OCI-LY3 (cell line): ENCODE data around the gene ATP2B1.

Experiments
- H2AFZ ChIP-seq: fragments of 200-600, 300-600 bp; shearing (Covaris generic); 2 replicates; pipeline ENCODE4 v1.6.0; 2014; ENCODE audit warnings: antibody characterized with exemption, low read depth, low read length
- H3K27ac ChIP-seq: fragments of 200-600, 300-600 bp; sonication (generic); 2 replicates; pipeline ENCODE4 v1.5.1; 2014; ENCODE audit warnings: mild to moderate bottlenecking, low read length, moderate library complexity, mixed read lengths
- H3K27me3 ChIP-seq: fragments of 200-600, 300-600 bp; sonication (generic); 2 replicates; pipeline ENCODE4 v1.6.1; 2014; ENCODE audit warnings: low read depth, low read length, mixed read lengths
- H3K36me3 ChIP-seq: fragments of 200-600, 300-600 bp; sonication (generic); replicated peaks from 2 replicates; pipeline ENCODE3; 2014; ENCODE audit warnings: low read depth, low read length, mixed read lengths
- H3K4me1 ChIP-seq: fragments of 300-600, 200-600 bp; sonication (generic); 2 replicates; pipeline ENCODE4 v1.6.1; 2014; ENCODE audit warnings: low read length, mixed read lengths
- H3K4me2 ChIP-seq: fragments of 200-600, 300-600 bp; sonication (generic); 2 replicates; pipeline ENCODE4 v1.6.1; 2014; ENCODE audit warnings: low read length, mixed read lengths
- H3K4me3 ChIP-seq: fragments of 300-600, 200-600 bp; sonication (generic); 2 replicates; pipeline ENCODE4 v1.5.1; 2014; ENCODE audit warnings: antibody characterized with exemption, mild to moderate bottlenecking, low read length, moderate library complexity
- H3K79me2 ChIP-seq: fragments of 300-600, 200-600 bp; shearing (Covaris generic); 2 replicates; pipeline ENCODE4 v1.6.1; 2014; ENCODE audit warnings: mild to moderate bottlenecking, low read length, mixed read lengths
- H3K9ac ChIP-seq: fragments of 300-600, 200-600 bp; shearing (Covaris generic); 2 replicates; pipeline ENCODE4 v1.6.0; 2014; ENCODE audit warnings: mild to moderate bottlenecking, low read length, moderate library complexity
- H3K9me3 ChIP-seq: fragments of 200-600, 300-600 bp; shearing (Covaris generic); 2 replicates; pipeline ENCODE4 v1.6.1; 2014; ENCODE audit warnings: low read length, mixed read lengths; ENCODE audit not compliant: insufficient read depth
- H4K20me1 ChIP-seq: fragments of 200-600, 300-600 bp; sonication (generic); 2 replicates; pipeline ENCODE4 v1.6.1; 2016; ENCODE audit warnings: low read length, mixed read lengths; ENCODE audit not compliant: insufficient read depth
- CTCF ChIP-seq: fragments of 200-600, 300-600 bp; sonication (generic); IDR thresholded peaks from 2 replicates; pipeline ENCODE4 v1.5.1; 2014; ENCODE audit warnings: antibody characterized with exemption, low read length, low read depth
- EZH2phosphoT487 ChIP-seq: fragments of 200-600 bp; shearing (Covaris generic); IDR thresholded peaks from 2 replicates; pipeline ENCODE4 v1.6.1; 2018; ENCODE audit warnings: antibody characterized with exemption, mixed run types, low read depth

The ATP2B1 gene

DNA sequence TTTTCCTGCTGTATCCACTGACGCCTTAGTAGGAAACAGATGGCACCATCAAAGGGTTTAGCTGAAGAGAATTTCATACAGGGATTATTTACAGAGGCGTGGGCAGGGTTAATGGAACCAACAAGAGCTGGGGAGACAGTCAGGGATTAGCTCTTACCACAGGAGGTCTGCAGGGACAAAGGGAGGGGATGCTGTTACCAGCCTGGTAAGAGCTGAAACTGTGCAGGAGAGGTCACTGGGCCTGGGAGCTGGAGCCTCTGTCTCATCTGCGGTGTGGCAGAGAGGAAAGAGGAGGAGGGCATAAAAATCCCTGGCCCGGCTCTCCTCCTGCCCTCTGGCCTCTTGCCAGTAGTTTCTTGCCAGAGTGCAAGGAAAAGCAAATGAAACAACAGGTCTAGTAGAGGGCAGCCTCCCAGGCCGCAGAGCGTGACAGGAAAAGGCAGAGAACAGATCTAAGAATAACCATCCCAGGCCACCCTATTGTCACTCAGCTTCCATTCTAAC lies 163.9 kb downstream of the ATP2B1 start:
- Histone ChIP-seq H3K4me3 (no peak overlapping the region), H3K9me3 (no peaks in the 10 kb centered on the region), H3K4me1 (0 out of 2 replicates have a peak, but pooled peaks cover 3% of the 10 kb centered on the region), H3K27me3 (no peaks in the 10 kb centered on the region), H4K20me1 (no peaks in the 10 kb centered on the region), H3K79me2 (no peaks in the 10 kb centered on the region), H3K36me3 (no peaks in the 10 kb centered on the region), H3K9ac (no peak overlapping the region), H3K27ac (no peak overlapping the region), H3K4me2 (no peak overlapping the region), H2AFZ (no peak overlapping the region)
- no peak for TF ChIP-seq CTCF
- no peak for TF ChIP-seq EZH2phosphoT487

DNA sequence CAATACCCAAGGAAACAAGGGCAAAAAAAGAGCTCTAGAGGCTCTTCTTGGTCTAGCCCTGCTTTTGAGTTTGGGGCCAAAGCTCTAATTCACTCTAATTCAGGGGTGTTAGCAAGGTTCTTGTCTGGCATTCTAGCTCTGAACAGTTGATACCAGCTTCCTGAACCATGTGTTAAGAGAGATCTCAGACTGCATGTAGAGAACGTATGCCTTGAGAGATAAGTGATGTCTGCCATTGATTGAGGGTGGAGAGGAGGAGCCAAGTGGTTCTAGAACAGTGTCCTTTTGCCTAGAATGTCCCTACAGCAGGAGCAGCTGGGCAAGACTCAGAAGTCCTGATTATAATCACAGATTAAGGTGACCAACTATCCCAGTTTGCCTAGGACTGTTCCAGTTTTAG lies 164.6 kb downstream of the ATP2B1 start:
- H3K27me3 ChIP-seq, result no peaks in the 10 kb centered on the region
- no peak overlapping the region for H2AFZ ChIP-seq
- H3K79me2 ChIP-seq, result no peaks in the 10 kb centered on the region
- no peaks in the 10 kb centered on the region for H4K20me1 ChIP-seq
- no peaks in the 10 kb centered on the region for H3K36me3 ChIP-seq
- H3K4me3 ChIP-seq, result no peak overlapping the region
- no peak overlapping the region for H3K9ac ChIP-seq
- H3K4me2 ChIP-seq, result no peak overlapping the region
- H3K4me1 ChIP-seq, result 0 out of 2 replicates have a peak, but pooled peaks cover 3% of the 10 kb centered on the region
- TF ChIP-seq CTCF (no peak), EZH2phosphoT487 (no peak)
- H3K9me3 ChIP-seq, result no peaks in the 10 kb centered on the region
- H3K27ac ChIP-seq, result no peak overlapping the region

DNA sequence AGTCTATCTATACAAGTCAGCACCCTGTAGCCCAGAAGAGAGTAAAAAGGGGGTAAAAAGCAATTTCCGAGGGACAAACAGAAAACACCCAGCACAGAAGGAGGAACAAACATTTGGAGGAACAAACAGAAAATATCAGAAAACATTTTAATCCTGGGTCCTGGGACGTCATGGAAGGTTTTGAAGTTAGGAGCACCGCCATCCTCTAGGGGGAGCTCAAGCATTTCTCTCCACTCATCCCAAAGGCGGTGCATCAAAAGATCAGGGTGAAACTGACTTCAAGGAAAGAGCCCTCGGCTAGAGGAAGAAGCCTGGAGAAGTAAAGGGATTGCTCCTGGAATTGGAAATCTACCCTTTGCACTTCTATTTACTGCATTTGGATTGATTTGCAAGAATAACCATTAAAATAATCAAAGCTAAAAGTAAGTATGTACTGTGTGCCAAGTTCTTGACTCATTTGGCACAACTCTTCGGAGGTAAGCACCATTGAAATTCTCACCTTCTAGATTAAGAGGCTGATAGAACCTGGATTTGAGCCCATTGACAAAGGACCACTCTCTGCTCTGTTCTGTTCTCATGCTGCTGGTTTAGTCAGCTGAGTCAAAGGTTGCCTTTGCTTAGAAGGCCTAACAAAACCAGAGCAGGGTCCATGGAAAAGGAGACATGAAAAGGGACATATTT lies 165.6 kb downstream of the ATP2B1 start:
- Histone ChIP-seq H3K9me3 (no peaks in the 10 kb centered on the region), H3K27me3 (no peaks in the 10 kb centered on the region), H4K20me1 (no peaks in the 10 kb centered on the region), H3K4me1 (0 out of 2 replicates have a peak, but pooled peaks cover 3% of the 10 kb centered on the region), H3K79me2 (no peaks in the 10 kb centered on the region), H3K9ac (no peak overlapping the region), H3K4me2 (no peak overlapping the region; the same call in 1 of the 2 replicates), H3K27ac (no peak overlapping the region), H2AFZ (no peak overlapping the region), H3K36me3 (no peaks in the 10 kb centered on the region), H3K4me3 (no peak overlapping the region)
- peak; percentile 95 for TF ChIP-seq CTCF
- TF ChIP-seq EZH2phosphoT487, result no peak

- no peaks in the 10 kb centered on the region for H3K79me2 ChIP-seq
- no peaks in the 10 kb centered on the region for H3K27me3 ChIP-seq
- no peaks in the 10 kb centered on the region for H3K9me3 ChIP-seq
- no peaks in the 10 kb centered on the region for H4K20me1 ChIP-seq
- H3K36me3 ChIP-seq, result no peaks in the 10 kb centered on the region
- H3K4me2 ChIP-seq, result no peak overlapping the region
- 0 out of 2 replicates have a peak, but pooled peaks cover 3% of the 10 kb centered on the region for H3K4me1 ChIP-seq
- H2AFZ ChIP-seq, result no peak overlapping the region
- H3K27ac ChIP-seq, result no peak overlapping the region
- H3K9ac ChIP-seq, result no peak overlapping the region
- TF ChIP-seq CTCF (no peak), EZH2phosphoT487 (no peak)
- no peak overlapping the region for H3K4me3 ChIP-seq
Measured at GRCh38 chr12:89542236-89542635, 166.4 kb downstream of the ATP2B1 start.
